ENCODE measurements around the gene PHF12. TPM values are rescaled to one million over a fixed set of nuclear protein-coding genes. Genes with fewer than 3 reads are reported as not detected.

The PHF12 gene
- total and polyA plus RNA-seq, 11 donors = 8.2 to 31.2 (median 20.9) TPM

DNA sequence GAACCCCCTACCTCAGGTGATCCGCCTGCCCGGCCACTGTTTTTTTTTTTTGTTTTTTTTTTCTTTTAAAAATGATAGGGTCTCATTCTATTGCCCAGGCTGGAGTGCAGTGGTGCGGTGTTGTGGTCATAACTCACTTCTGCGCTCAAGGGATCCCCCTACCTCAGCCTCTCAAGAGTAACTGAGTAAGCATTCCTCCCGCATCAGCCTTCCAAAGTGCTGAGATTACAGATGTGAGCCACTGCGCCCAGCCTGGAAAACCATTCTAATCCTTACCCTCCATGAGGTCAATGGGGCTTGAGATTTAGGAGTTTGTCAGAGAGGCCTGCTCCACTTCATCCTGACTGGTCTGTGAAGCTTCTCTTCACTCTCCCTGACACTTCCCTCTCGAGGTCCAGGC lies 84.0 kb downstream of the PHF12 start:
- no peak overlapping the region for H3K4me3 ChIP-seq
- no peak for ATAC-seq
- 78 to 85% (median 82%) methylated on average over 7 of the region's 7 CpGs for WGBS, 4 donors

DNA sequence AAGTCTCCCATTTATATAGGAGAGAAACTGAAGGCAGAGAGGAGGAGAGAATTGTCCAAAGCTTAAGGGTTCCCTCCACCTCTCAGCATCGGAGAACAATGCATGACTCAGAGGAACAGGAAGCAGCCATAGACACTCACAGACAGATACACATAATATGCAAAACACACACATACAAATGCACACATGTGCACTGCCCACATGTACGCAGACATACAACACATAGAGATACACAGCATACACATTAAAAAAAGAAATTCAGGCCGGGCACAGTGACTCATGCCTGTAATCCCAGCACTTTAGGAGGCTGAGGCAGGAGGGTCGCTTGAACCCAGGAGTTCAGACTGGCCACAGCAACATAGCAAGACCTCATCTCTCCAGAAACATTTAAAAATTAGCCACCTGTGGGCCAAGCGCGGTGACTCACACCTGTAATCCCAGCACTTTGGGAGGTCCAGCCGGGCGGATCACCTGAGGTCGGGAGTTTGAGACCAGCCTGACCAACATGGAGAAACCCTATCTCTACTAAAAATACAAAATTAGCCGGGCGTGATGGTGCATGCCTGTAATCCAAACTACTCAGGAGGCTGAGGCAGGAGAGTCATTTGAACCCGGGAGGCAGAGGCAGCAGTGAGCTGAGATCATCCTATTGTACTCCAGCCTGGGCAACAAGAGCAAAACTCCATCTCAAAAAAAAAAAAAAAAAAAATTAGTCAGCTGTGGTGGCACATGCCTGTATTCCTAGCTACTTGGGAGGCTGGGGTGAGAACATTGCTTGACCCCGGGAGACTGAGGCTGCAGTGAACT lies 85.2 kb downstream of the PHF12 start:
- no peak for TF ChIP-seq CTCF (IDR thresholded peaks at IDR 0.05)
- no peak for TF ChIP-seq POLR2A (IDR thresholded peaks at IDR 0.05)
- intact Hi-C loops (cut with DNase I) = loop anchor here in 1 of 10 donors (10.0 kb wide), 1 partner anchor 101 kb away; no protein-coding TSS in a partner anchor
- 86 to 91% (median 88%) methylated on average over 13 of the region's 13 CpGs for WGBS, 4 donors
- ATAC-seq (no peak), DNase-seq (peak in 1 of 5 donors; percentile 7)
- H3K9me3 ChIP-seq = no peaks in the 10 kb centered on the region
- H3K27ac ChIP-seq = no peak overlapping the region
- H3K27me3 ChIP-seq = no peaks in the 10 kb centered on the region
- peaks cover 0 to 6% (median 2%) of the 10 kb centered on the region in 9 donors for H3K36me3 ChIP-seq
- H3K4me1 ChIP-seq = no peaks in the 10 kb centered on the region
- no peak overlapping the region for H3K4me3 ChIP-seq

More for the DNA sequence above, 84.0 kb downstream of the PHF12 start:
- intact Hi-C loops (cut with DNase I) = loop anchor here in 1 of 10 donors (10.0 kb wide), 1 partner anchor 102 kb away; no protein-coding TSS in a partner anchor
- DNase-seq = no peak
- Histone ChIP-seq H3K27me3 (no peaks in the 10 kb centered on the region), H3K27ac (no peak overlapping the region), H3K4me1 (no peaks in the 10 kb centered on the region), H3K36me3 (no peaks in the 10 kb centered on the region), H3K9me3 (no peaks in the 10 kb centered on the region)
- TF ChIP-seq POLR2A (IDR thresholded peaks at IDR 0.05) = no peak
- no peak for TF ChIP-seq CTCF (IDR thresholded peaks at IDR 0.05)

GRCh38 chr17:28864991-28865849 lies 86.1 kb downstream of the PHF12 start:
- Histone ChIP-seq H3K36me3 (peaks cover 0 to 15% (median 9%) of the 10 kb centered on the region in 9 donors), H3K27ac (no peak overlapping the region), H3K9me3 (no peaks in the 10 kb centered on the region), H3K4me1 (no peaks in the 10 kb centered on the region), H3K4me3 (no peak overlapping the region), H3K27me3 (no peaks in the 10 kb centered on the region)
- WGBS, 4 donors = 73 to 82% (median 76%) methylated on average over 11 of the region's 11 CpGs
- DNase-seq = peak in 1 of 5 donors; percentile 37
- TF ChIP-seq CTCF (IDR thresholded peaks at IDR 0.05) = no peak
- no peak for TF ChIP-seq POLR2A (IDR thresholded peaks at IDR 0.05)
- peak in 3 of 4 donors; percentile 36 to 73 (median 52) for ATAC-seq
- intact Hi-C loops (cut with DNase I) = loop anchor here in 1 of 10 donors (10.0 kb wide), 1 partner anchor 100 kb away; no protein-coding TSS in a partner anchor
